HG03280 (cell line): ENCODE measurements around the gene LRRFIP1.

ENCODE experiments used
- ATAC-seq: cut with Tn5 transposase; IDR thresholded peaks from one replicate; pipeline ENCODE4 v1.9.1; 2021; ENCODE audit warnings: mild to moderate bottlenecking, moderate library complexity; ENCODE audit not compliant: unreplicated experiment

Gene LRRFIP1

DNA sequence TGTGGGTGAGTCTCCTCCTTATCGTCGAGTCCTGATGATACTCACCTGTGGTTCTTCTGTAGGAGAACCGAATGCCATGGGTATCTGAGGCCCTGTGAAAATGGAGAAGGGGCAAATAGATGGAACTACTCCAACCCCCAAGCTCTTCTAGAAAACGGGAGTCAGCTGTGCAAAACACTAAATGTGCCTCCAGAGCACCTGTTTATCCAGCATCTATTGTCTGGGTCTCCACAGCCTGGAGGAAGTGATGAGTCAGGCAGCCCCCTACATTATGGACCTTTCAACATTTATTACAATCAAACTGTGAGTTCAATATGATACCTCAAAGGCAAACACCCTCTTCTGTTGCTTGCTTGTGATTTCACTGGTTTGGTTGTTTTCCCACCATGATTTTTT, 9.8 kb upstream of the LRRFIP1 start:
- no peak for ATAC-seq

DNA sequence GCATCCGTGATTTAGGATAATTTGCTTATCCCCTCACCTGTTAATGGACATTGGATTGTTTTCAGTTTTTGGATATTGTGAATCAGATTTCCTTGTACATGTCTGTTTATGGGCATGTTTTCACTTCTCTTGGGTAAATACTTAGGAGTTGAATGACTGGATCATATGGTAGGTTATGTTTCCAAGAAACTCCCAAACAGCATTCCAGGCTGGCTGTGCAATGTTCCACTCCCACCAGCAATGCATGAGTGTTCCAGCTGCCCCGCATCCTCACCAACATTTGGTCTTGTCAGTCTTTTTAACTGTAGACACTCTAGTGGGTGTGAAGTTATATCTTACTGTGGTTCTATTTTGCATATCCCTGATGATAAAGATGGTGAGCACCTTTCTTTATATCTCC, 8.9 kb upstream of the LRRFIP1 start:
- no peak for ATAC-seq

DNA sequence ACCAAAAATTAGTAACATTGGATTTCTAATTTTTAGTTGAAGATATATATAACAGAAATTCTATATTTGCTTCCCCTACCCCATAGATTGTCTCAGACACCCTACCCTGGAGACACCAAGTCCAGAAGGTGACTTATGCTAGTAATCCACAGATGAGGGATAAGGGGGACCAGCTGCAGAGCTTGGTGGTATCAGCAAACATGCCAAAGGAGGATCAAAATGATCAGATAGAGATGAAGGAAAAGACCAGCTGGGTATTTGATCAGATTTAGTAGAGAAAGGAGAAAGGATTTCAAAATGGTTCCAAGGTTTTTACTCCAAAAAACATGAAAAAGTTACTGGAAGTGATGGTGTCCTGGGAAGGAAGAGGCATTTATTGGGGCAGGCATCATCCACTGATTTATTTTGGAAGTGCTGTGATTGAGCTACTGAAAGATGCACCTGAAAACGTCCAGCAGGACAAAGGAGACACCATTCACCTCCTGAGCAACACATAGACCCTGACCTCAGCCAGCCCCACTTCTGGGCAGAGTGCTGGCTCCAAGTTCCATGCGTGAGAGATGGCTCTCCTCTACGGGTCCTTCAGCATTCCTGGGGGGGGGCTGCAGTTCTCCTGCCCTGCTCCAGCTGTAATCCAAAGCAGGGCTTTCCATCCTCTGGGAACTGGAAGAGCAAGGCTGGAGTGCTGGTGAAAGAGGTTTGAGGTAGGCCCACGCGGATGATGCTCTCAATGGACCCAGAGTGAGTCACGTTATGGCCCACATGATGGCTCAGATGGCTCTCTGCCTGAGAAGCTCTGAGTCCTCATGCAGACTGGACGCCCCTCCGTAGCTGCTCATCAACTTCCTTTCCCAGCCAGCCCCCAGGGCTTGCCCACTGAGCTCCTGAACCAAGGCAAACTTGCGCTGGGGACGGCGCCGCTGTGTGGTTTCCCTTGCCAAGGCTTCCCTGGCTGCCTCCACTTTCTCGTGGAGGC, 3.7 kb upstream of the LRRFIP1 start:
- no peak for ATAC-seq

DNA sequence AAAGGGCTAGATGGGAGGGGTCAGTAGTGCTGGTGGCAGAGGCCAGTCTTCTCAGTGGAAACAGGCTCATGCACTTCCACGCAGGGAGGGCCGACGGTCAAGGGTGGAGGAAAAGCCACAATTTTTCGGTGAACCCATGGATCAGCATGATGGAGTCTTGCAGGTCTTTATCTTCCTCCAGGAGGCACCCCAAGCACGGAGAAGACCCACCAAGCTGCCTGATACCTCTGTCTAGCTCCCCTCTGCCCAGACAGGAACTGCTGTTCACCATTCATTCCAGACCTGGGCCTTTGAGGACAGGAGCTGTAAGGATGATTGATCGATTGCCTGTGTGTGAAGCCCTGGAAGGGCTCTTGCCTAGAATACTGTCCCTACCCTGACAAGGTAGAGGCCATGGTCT, 2.8 kb upstream of the LRRFIP1 start:
- no peak for ATAC-seq

DNA sequence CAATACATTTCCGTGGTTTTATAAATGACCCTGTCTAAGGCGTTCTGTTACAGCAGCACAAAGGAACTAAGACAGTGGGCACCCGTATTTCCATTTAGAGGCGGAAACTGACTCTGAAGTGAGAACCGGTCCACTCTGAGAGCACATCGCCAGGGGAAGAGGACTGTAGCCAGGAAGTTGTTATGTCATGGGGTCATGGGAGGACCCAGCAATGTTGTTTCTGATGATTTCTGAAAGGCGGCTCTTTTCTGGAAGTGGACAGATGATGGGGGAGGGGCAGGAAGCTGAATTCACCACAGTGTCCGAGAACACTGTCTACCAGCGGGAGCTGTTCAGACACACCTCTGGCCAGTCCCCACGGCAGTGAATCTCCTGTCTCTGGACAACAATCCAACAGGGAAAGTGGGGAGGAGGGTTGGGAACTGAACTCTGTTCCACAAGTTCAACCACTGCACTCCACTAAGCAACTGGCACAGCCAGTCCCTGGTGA, 2.1 kb upstream of the LRRFIP1 start:
- ATAC-seq, result no peak

DNA sequence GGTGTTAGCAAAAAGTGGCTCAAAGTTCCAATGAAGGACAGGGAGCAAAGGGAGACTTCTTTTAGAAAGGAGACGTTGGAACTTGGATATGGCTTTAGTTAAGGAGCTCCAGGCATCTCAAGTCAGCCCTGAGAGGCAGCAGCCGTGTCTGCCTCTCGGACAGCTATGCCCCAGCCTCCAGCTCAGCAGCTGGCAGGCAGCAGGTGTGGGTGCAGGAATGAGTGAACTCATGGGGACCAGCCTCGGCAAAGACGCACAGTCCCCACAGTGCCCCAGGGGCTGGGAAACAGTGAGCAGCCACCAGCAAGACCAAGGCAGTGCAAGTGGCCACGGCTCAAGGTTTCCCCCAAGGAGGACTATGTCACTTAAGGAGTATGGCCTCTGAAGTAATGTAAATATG, 1.6 kb upstream of the LRRFIP1 start:
- no peak for ATAC-seq

DNA sequence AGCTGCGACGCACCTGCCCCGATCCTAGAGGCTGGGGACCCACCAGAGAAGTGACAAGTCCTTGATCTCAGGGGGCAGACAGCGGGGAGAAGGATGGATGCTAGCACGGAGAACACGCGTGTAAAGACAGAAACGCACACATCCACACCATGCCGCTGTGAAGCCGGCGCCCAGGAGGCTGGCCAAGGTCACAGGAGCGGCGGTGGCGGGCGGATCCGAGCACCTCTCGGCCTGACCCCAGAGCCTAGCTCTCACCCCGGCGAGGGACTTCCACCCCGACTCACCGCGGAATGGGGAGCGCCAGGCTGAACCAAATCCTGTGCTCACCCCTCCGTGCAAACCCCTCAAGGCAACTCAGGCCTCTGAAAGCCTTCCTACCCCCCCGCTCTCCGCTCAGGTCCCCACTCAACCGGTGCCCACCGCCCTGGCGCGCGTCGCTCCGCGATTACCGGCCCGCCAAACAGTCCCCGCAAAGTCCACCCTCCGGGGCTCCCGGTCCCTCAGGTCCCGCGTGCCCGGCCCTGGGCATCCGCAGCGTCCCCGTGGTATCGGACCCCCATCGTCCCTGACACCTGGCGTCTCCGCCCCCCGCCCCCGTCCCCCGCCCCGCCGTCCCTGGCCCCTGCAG, 460 bp upstream of the LRRFIP1 start:
- no peak for ATAC-seq

DNA sequence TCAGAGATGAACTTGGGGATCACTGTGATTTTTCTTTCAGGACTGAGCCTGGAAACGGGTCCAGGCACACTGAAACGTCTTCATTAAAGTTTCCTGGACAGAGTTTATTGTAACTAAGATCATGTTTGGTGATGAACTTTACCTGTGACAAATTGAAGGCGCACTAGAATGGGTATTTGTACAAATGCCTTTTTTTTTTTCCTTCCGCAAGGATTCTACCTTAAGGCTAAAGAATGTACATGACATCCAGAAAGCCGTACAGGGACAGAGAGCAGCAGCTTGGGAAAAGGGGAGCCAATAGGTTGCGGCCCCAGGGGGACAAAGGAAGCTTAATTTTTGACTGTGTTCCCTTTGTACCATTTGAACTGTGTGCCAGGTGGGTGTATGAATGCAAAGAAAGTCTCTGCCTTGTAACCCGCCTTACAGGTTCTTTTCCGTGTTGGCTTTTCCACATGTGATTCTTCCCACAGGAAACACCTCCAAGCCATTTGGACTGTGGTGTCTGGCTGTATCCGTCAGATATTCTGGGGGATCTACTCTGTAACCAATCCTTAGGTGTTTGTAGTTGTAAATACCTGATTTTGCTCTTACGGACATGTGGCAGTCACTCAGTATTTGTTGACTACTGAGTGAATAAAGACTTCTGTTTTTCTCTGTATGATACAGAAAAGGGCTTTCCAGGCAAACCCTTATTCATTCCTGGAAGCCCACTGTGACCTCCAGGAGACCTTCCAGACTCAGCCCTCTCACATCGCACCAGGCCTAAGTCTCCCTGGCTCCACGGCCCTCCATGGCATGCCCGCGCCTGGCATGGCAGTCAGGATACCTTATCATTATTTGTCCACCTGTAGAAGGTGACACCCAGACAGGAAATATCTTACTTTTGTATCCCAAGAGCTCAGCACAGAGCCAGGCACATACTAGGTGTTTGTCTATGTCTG, 1.1 kb downstream of the LRRFIP1 start:
- no peak for ATAC-seq

DNA sequence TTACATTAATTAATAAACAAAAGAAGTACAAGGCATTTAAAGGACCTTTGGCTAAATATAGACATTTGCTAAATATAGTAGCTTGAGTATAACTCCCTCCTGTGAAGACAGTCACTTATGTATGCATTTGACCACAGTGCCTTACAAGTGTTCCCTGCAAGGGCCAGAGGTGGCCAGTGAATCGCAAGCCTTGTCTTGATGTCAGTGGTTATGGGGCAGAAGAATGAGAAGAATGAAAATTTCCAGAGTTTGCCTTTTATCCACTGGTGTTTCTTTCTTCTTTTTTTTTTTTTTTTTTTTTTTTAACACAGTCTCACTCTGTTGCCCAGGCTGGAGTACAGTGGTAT, 1.8 kb downstream of the LRRFIP1 start:
- no peak for ATAC-seq

DNA sequence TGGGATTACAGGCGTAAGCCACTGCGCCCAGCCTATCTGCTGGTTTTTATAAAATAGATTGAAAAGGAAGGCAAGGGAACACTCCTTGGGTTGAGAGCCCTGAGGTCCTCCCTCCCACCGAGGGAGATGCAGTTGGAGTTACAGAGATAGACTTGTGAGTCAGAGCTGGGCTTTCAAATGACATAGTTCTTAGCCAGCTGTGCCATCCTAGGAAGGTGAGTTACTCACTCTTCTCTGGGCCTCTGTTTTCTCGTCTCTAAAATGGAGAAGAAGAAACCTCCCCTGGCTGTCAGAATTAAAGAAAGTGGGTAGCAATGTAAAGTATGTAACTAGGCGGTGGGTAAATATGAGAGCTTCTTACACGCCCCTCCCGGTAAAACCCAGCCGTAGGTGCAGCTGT, 2.4 kb downstream of the LRRFIP1 start:
- no peak for ATAC-seq

DNA sequence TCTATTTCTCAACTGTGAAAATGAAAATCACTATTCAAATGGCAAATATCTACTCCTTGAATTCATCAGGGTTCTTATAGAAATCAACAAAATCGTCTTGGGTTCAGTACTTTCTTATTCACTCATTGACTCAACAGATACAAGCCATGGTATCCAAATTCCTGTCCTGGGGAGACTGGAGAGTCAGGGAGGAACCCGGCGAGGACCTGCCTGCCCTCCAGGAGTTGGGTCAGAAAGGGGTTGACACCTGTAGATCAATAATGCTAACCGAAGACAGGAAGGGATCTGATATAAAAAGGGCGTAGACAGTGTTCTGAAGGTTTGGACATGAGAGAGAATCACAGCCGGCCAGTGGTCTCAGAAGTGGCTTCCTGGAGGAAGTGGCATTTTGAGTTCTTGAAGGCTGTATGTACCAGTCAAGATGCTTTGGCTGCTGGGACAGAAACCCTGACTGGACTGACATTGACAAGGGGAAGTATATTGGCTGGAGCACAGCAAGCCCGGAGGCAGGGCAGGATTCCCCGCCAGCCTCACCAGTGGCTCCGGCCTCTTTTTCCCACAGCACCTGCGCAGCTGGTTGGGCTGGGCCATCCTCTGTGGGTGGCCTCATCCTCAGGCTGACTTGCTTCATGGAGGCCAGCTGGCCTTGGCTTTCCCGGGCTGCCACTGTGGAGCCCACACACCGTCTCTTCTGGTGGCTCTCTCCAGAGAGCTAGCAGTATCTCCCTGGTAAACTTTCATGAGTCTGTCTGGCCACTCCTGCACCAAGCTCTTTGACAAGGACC, 3.0 kb downstream of the LRRFIP1 start:
- no peak for ATAC-seq

DNA sequence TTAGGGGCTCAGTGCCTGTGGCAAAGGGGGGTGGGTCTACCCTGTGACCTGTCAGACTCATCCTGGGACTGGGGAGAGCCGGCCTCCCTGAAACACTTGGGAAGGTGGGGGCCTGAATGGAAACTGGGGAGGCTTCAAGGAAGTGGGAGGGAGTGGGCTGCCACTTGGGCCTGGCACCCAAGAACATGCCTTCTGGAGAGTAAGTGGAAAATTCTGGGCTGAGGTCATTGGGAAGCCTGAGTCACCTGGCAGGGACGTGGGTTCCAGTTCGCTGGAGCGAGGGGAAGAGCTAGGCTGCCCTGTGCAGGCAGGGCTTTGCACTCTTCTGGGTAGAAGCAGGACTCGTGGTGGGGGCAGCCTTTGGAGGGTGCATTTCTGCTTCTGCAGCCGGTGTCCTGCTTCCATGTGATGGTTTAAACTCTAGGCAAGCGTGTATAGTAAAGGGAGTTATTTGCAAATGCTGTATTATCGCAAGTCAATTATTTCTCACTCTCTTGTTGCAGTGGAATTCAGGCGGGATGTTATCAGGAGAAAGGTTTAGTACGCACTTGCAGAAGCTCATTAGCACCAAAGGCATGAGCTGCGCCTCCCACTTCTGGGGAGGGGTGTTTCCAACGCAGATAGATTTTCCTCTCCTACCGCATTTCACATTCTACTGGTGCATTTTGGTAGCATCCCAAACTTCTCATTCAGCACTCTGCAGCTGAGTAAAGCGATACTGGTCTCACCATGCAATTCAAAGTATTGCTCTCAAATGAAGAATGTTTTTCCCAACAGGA, 3.8 kb downstream of the LRRFIP1 start:
- ATAC-seq, result no peak

DNA sequence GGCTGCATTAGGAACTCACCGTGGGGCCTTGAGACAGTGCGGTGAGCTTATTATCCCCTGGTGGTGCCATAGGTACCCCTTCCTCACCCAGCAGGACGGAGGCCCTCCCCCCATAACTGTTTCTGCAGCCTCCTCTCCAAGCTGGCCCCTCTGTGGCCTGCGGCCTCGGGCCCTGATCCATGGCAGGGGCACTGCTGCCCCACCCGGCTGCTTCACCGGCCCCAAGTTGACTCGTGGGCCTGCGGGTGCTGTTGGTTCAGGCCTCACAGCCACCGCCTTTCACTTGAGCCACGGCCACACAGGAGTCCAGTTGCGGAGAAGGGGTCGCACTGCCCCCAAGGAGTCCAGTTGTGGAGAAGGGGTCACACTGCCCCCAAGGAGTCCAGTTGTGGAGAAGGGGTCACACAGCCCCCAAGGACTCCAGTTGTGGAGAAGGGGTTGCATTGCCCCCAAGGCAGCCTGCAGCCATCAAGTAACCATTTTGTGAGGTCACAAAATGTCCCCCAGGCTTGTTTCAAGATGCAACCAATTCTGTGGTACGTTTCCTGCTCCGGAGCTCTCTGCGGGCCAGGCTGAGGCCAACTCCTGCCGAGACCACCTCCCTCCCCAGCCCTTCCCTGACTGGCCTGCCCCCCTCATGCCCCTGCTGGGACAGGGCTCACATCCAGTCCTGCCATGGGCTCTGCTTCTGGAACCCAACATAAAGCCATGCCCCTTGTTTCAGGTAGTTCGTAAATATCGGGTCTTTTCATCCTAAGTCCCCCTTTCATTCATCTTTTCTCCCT, 4.6 kb downstream of the LRRFIP1 start:
- no peak for ATAC-seq

DNA sequence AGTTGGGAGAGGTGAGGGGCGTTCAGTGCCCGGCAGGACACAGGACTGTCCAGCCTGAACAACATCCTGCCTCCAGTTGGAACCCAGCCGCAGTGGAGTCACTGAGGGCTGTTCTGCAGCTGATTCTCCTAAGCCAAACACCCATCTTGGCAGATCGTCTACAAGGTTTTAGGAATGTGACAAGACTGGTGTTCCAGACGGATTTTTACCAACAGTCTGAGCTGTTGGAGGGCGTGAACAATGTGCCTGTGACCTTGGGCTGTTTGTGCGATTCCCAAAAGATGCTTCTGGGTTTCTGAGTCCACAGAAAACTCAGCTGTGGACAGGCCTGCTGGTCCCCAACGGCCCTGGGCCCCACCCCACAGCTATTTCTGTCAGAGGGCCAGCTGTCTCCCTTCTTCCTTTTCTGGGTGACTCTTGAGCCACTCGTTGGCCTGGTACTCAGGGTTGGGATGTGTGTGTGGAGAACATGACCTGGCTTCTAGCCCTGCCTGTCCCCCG, 5.7 kb downstream of the LRRFIP1 start:
- no peak for ATAC-seq

DNA sequence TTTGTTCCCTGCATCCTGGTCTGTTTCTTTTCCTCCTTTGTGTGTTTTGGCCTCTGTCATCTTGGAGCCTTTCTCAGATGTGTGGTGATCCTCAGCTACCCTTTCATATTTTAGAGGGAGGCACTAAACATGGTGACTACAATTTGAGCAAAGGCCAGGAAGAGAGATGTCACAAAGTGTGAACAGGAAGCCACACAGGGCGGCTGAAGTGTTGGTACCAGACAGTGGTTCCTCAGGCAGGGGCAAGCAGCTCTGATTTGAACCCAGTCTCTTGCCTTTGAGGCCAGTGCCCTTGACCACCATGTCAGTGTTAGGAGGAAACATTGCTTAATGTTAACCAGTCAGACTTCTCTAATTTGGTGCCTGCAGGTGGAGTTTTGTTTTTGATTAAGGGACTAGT, 9.2 kb downstream of the LRRFIP1 start:
- ATAC-seq, result no peak

DNA sequence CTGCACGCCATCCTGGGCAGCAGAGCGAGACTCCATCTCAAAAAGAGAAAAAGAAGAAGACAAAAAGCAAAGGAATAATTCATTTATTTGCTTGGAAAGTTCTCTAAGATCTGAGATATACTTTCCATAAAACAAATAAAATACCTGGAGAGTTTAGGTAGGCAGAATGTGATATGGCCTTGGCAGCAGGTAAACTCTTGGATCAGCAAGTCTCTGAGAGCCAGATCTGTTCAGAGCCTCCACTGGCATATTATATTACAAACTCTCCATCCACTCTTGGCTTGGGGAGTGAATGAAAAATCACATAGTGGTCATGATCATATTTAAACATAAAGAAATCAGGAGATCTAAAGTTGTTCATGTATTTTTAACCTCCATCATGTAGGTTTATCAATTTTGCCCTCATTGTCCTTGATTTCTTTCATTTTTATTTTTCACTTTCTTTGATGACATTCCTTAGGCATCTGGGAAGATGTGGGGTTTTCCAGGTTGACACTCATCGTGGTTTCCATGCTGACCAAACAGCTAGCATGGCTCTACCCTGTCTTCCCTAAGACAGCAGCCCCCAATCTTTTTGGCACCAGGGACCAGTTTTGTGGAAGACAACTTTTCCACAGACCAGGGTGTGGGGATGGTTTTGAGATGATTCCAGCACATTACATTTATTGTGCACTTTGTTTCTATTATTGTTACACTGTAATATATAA, 10.2 kb downstream of the LRRFIP1 start:
- no peak for ATAC-seq

DNA sequence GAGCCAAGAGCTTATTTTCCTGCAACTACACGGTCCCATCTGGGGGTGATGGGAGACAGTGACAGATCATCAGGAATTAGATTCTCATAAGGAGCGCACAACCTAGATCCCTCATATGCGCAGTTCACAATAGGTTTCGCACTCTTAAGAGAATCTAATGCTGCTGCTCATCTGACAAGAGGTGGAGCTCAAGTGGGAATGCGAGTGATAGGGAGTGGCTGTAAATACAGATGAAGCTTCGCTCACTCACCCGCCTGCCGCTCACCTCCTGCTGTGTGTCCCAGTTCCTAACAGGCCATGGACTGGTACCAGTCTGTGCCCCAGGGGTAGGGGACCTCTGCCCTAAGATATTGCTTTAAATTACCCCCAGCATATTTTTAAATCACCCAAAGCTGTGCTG, 10.8 kb downstream of the LRRFIP1 start:
- ATAC-seq, result no peak
